Breast epithelium (tissue), 3 donors: Measurements from ENCODE around the gene ELMO1.

Source experiments
- CTCF ChIP-seq, 3 donors: fragments of 450-650 bp; IDR thresholded peaks; one replicate each; pipeline ENCODE4 v1.5.1; 2016 to 2017; ENCODE audit warnings: antibody characterized with exemption in 3 of 3, mild to moderate bottlenecking in 3 of 3, moderate library complexity in 3 of 3
- POLR2AphosphoS5 ChIP-seq, 3 donors: sonication (generic); formaldehyde crosslinking; IDR thresholded peaks; one replicate each; pipeline ENCODE4 v1.6.1; 2017; ENCODE audit warnings: antibody characterized with exemption in 3 of 3

GRCh38 chr7:37100735-37101331 lies 347.8 kb downstream of the ELMO1 start:
- no peak for TF ChIP-seq CTCF (IDR thresholded peaks at IDR 0.05)
- no peak for TF ChIP-seq POLR2AphosphoS5 (IDR thresholded peaks at IDR 0.05)
